HepG2 (cell line): ENCODE data around the gene DQX1. TPM values are rescaled to one million over a fixed set of nuclear protein-coding genes. Genes with fewer than 3 reads are reported as not detected.
A peak's percentile ranks its signal among the peaks of the same experiment; 100 is the strongest.

Experiments
- AGO1 ChIP-seq: fragments of 200-400 bp; formaldehyde crosslinking; IDR thresholded peaks from 2 replicates; pipeline ENCODE4 v1.6.1; 2017; ENCODE audit warnings: mild to moderate bottlenecking, low read depth, low read length, moderate library complexity; ENCODE audit not compliant: poor library complexity, severe bottlenecking
- ARNT ChIP-seq: fragments of 450-650 bp; IDR thresholded peaks from 2 replicates; pipeline ENCODE4 v1.6.1; 2017
- ASH2L ChIP-seq: fragments of 300-600, 200-600 bp; sonication (generic); IDR thresholded peaks from 2 replicates; pipeline ENCODE4 v1.7.0; 2017; ENCODE audit warnings: low read depth, mild to moderate bottlenecking, moderate library complexity, mixed read lengths, low read length; ENCODE audit not compliant: insufficient read length
- DZIP1 ChIP-seq: sonication (generic); formaldehyde crosslinking; IDR thresholded peaks from 2 replicates; pipeline ENCODE4 v1.5.0; 2020; ENCODE audit warnings: mild to moderate bottlenecking, missing genetic modification reagents
- MAFK ChIP-seq, 2 experiments: IDR thresholded peaks in 1 of 2; conservative IDR thresholded peaks in 1 of 2; 2 replicates each; pipeline ENCODE4 v1.6.1; 2011; ENCODE audit warnings: improper control_type of control experiment in 2 of 2, low read length in 2 of 2
- NCOA5 ChIP-seq: sonication (generic); formaldehyde crosslinking; IDR thresholded peaks from 2 replicates; pipeline ENCODE4 v1.4.0; 2020; ENCODE audit warnings: missing genetic modification reagents
- NR1H2 ChIP-seq: sonication (generic); formaldehyde crosslinking; IDR thresholded peaks from 2 replicates; pipeline ENCODE4 v1.8.1; 2022; ENCODE audit warnings: low read depth, missing genetic modification reagents, borderline replicate concordance
- POGZ ChIP-seq: sonication (generic); formaldehyde crosslinking; IDR thresholded peaks from 2 replicates; pipeline ENCODE4 v1.4.0; 2020; ENCODE audit warnings: mild to moderate bottlenecking, missing genetic modification reagents
- RELA ChIP-seq: sonication (generic); formaldehyde crosslinking; IDR thresholded peaks from 2 replicates; pipeline ENCODE4 v1.4.0; 2020; ENCODE audit warnings: missing genetic modification reagents
- SRF ChIP-seq: IDR thresholded peaks from 2 replicates; pipeline ENCODE4 v1.6.1; 2011; ENCODE audit warnings: mild to moderate bottlenecking, low read depth, low read length, moderate library complexity
- SRSF9 ChIP-seq: fragments of 200-400 bp; formaldehyde crosslinking; IDR thresholded peaks from 2 replicates; pipeline ENCODE4 v1.6.1; 2018; ENCODE audit warnings: borderline replicate concordance, mild to moderate bottlenecking, low read depth, low read length; ENCODE audit not compliant: insufficient read depth, poor library complexity, severe bottlenecking
- YY1 ChIP-seq: IDR thresholded peaks from 2 replicates; pipeline ENCODE4 v1.6.1; 2011; ENCODE audit warnings: low read length, low read depth, moderate library complexity, mild to moderate bottlenecking; ENCODE audit not compliant: insufficient read depth, insufficient replicate concordance
- ZBTB2 ChIP-seq: sonication (generic); formaldehyde crosslinking; IDR thresholded peaks from 2 replicates; pipeline ENCODE4 v1.8.0; 2022; ENCODE audit warnings: low read depth, missing genetic modification reagents
- ZBTB37 ChIP-seq: sonication (generic); formaldehyde crosslinking; IDR thresholded peaks from 2 replicates; pipeline ENCODE4 v1.4.0; 2020; ENCODE audit warnings: mild to moderate bottlenecking, missing genetic modification reagents
- ZNF280D ChIP-seq: sonication (generic); formaldehyde crosslinking; IDR thresholded peaks from 2 replicates; pipeline ENCODE4 v1.5.1; 2020; ENCODE audit warnings: mild to moderate bottlenecking, missing genetic modification reagents
- ZNF441 ChIP-seq: sonication (generic); formaldehyde crosslinking; IDR thresholded peaks from 2 replicates; pipeline ENCODE4 v1.7.0; 2021; ENCODE audit warnings: missing genetic modification reagents, borderline replicate concordance
- ZNF484 ChIP-seq: sonication (generic); formaldehyde crosslinking; IDR thresholded peaks from 2 replicates; pipeline ENCODE4 v1.5.1; 2020; ENCODE audit warnings: mild to moderate bottlenecking, low read depth, missing genetic modification reagents, borderline replicate concordance
- ZNF879 ChIP-seq: sonication (generic); formaldehyde crosslinking; IDR thresholded peaks from 2 replicates; pipeline ENCODE4 v1.8.1; 2023; ENCODE audit warnings: missing genetic modification reagents
- ZSCAN29 ChIP-seq: sonication (generic); formaldehyde crosslinking; conservative IDR thresholded peaks from 2 replicates; pipeline ENCODE4 v1.4.0; 2020; ENCODE audit warnings: mild to moderate bottlenecking, missing genetic modification reagents
- polyA plus RNA-seq, 8 experiments: library from polyadenylated mRNA; depleted of rRNA in 3 of 8; stranded (reverse) in 7 of 8; unstranded in 1 of 8; fragments of >200 nt; fragmentation: Illumina TruSeq in 4 of 8; extraction: Trizol in 4 of 8; gene quantifications; 2 replicates each; pipeline versions ENCODE4 v1.2.1 to v1.2.3, GENCODE V29; 2011 to 2016; ENCODE audit warnings: low read depth in 4 of 8, missing spikeins in 1 of 8, mixed read lengths in 1 of 8; ENCODE audit not compliant: insufficient read depth in 1 of 8
- total RNA-seq, 5 experiments: library from RNA; depleted of rRNA; stranded (reverse); fragments of >200 nt; fragmentation: Illumina TruSeq; extraction: Trizol; gene quantifications; 2 replicates each; pipeline ENCODE4 v1.2.3, GENCODE V29; 2016; ENCODE audit warnings: low read depth in 1 of 5

The DQX1 gene
- total and polyA plus RNA-seq, 2 of the 13 experiments (the other 11 are each of a cell fraction or from before 2014, with no cell fraction given), result 27.6 to 89.8 TPM

- TF ChIP-seq ZSCAN29 (CRISPR knock-in tag) (peak; percentile 96), ZNF280D (peak; percentile 96; the same call in 1 of the 2 replicates), RELA (CRISPR knock-in tag) (peak; percentile 87), SRF (peak; percentile 63; the same call in 1 of the 2 replicates), DZIP1 (CRISPR knock-in tag) (no peak; the same call in 1 of the 2 replicates), NR1H2 (CRISPR knock-in tag) (no peak), ZBTB37 (no peak), ARNT (no peak), ASH2L (peak; percentile 99), NCOA5 (CRISPR knock-in tag) (peak; percentile 100), POGZ (CRISPR knock-in tag) (peak; percentile 83), ZNF879 (CRISPR knock-in tag) (no peak), ZBTB2 (CRISPR knock-in tag) (peak; percentile 71; the same call in 1 of the 2 replicates), YY1 (peak; percentile 96), SRSF9 (no peak), MAFK (conservative IDR thresholded peaks at IDR 0.05 in 1 of 2, IDR thresholded peaks at IDR 0.05 in 1 of 2; ENCODE audit: low read length in 2 of 2) (no peak), ZNF484 (0 out of 2 replicates have a peak, but pooled peaks have one; percentile 76), AGO1 (peak; percentile 99), ZNF441 (CRISPR knock-in tag) (peak; percentile 55; the same call in 1 of the 2 replicates)
Measured at GRCh38 chr2:74472086-74472944, 53.7 kb downstream of the DQX1 start, which contains the start of gene MRPL53 (continued).
